ENCODE data around the gene ATP10A. TPM values are rescaled to one million over a fixed set of nuclear protein-coding genes. Genes with fewer than 3 reads are reported as not detected.

Gene ATP10A
- total RNA-seq, 1 experiment from 2014 or later = 3.9 TPM

DNA sequence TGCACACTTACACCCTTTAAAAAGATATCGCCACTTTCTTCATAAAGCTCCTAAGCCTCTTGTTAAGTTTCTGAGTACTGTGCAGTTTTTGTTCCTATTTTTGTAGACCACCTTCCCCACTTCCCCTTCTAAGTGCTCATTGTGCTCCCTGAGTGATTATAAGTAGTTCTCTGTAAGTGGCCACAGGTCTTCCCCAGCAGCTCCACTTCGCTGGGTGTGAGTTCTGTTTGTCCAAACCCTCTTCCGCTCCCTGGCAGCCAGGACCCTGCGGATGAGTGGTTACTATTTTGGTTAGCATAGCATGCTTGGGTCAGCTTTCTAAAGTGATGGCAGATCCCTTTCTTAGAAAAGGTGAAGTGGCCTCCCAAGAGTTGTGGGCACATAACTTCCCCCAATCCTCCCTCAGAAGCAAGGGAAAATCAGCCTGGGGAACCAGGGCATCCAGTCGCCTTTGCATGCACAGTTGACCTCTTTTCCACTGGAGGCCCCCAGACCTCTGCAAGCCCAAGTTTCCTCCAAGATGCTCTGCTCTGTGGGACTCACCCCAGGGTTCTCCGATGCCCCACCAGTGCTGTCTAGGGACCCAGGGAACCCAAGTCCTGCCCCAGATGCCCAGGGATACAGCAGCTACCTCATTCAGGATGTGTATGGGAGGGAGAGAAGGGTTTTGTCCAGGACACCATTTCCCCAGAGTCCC lies 69.6 kb downstream of the ATP10A start:
- Histone ChIP-seq H2BK12ac (ENCODE audit: insufficient read length, low read depth, low read length) (no peak overlapping the region), H3K79me1 (ENCODE audit: insufficient read depth, low read depth, low read length, poor library complexity, severe bottlenecking) (no peaks in the 10 kb centered on the region), H4K20me1 (ENCODE audit: control insufficient read depth, insufficient read depth, insufficient read length) (no peaks in the 10 kb centered on the region), H3K23me2 (ENCODE audit: insufficient read length, low read depth, low read length, poor library complexity, severe bottlenecking) (no peaks in the 10 kb centered on the region), H2BK15ac (ENCODE audit: low read depth, low read length) (no peak overlapping the region), H3K9me3 (ENCODE audit: control insufficient read depth, low read depth, low read length) (no peaks in the 10 kb centered on the region), H4K91ac (ENCODE audit: insufficient read length, low read depth, low read length) (no peak overlapping the region), H3K14ac (ENCODE audit: insufficient read depth, low read length) (no peak overlapping the region), H3K23ac (ENCODE audit: insufficient read length, low read depth, low read length) (no peak overlapping the region), H2BK5ac (ENCODE audit: insufficient read length, low read length) (no peak overlapping the region), H2BK120ac (ENCODE audit: low read depth, low read length, poor library complexity, severe bottlenecking) (no peak overlapping the region), H3T11ph (ENCODE audit: low read length) (no peak overlapping the region), H2BK20ac (ENCODE audit: low read depth, low read length, poor library complexity, severe bottlenecking) (no peak overlapping the region), H3K79me2 (ENCODE audit: insufficient read depth, low read length) (no peaks in the 10 kb centered on the region), H2AFZ (ENCODE audit: low read length) (no peak overlapping the region), H3K4me1 (ENCODE audit: insufficient read depth, low read length) (peaks cover 6% of the 10 kb centered on the region; the same call in 1 of the 2 replicates), H3K4ac (ENCODE audit: low read depth, low read length) (no peak overlapping the region), H2AK5ac (ENCODE audit: insufficient read length, low read length) (no peak overlapping the region), H3K27me3 (ENCODE audit: insufficient read depth, low read length) (no peaks in the 10 kb centered on the region), H4K8ac (replicated peaks; ENCODE audit: insufficient read length, low read depth, low read length) (no peak overlapping the region), H3K27ac (ENCODE audit: insufficient read length, low read depth, low read length) (no peak overlapping the region), H3K9ac (ENCODE audit: extremely low read depth, insufficient read length, low read length) (no peak overlapping the region), H3K4me2 (ENCODE audit: insufficient read depth, insufficient read length, low read length) (no peak overlapping the region), H3K56ac (ENCODE audit: insufficient read length, low read depth, low read length) (no peak overlapping the region), H4K5ac (ENCODE audit: insufficient read length, low read depth, low read length) (no peak overlapping the region), H3K18ac (ENCODE audit: insufficient read length, low read depth, low read length) (no peak overlapping the region)
- Mint-ChIP-seq H3K27ac (peak overlapping the region in 2 of 3 experiments; percentile 49 to 56; a peak in 2 of 7 replicates), H3K4me1 (peaks cover 31 to 60% of the 10 kb centered on the region in 2 experiments), H3K9me3 (no peaks in the 10 kb centered on the region; a peak in 2 of 5 replicates), H3K4me3 (no peak overlapping the region), H3K36me3 (ENCODE audit: insufficient read depth in 1 of 3, low read depth in 3 of 3) (peaks cover 0 to 2% (median 0%) of the 10 kb centered on the region in 3 experiments; a peak in 2 of 7 replicates), H3K27me3 (ENCODE audit: low read depth) (no peaks in the 10 kb centered on the region; the same call in 1 of the 2 replicates)
- no peak for TF ChIP-seq CTCF (conservative IDR thresholded peaks at IDR 0.05)
- WGBS (ENCODE audit: extremely low coverage, insufficient read length, low lambda C conversion rate) = no CpG with 5 or more reads among the region's 6 CpGs
- peak; percentile 15 for DNase-seq
